ENCODE measurements around the gene SFTPA1. TPM values are rescaled to one million over a fixed set of nuclear protein-coding genes. Genes with fewer than 3 reads are reported as not detected.
"Not testable (repeated sequence)": the region's sequence is repeated elsewhere in the genome, so short reads cannot be mapped to it uniquely, and the experiment has no call there.

SFTPA1 gene
- total and polyA plus RNA-seq, 10 of the 15 experiments (the other 5 are each of a cell fraction or from before 2014, with no cell fraction given): 3.7 TPM; not detected in 9

GRCh38 chr10:79663287-79663686, 52.5 kb downstream of the SFTPA1 start:
- FAIRE-seq; H3K4me3 ChIP-seq; H3K27ac ChIP-seq (ENCODE audit: control insufficient read depth, insufficient read depth); H3K4me2 ChIP-seq (ENCODE audit: control insufficient read depth, insufficient read depth); POLR2A ChIA-PET; H3K79me2 ChIP-seq (ENCODE audit: control insufficient read depth, insufficient read depth, low read length); ATAC-seq; H3K4me1 ChIP-seq (ENCODE audit: control insufficient read depth, insufficient read depth, low read length); DNase-seq (ENCODE audit: low read depth, low spot score); intact Hi-C loops (cut with micrococcal nuclease; ENCODE audit: unreplicated experiment); CTCF ChIA-PET; H2AFZ ChIP-seq (ENCODE audit: control insufficient read depth, low read depth, low read length); SMC1A ChIA-PET (ENCODE audit: uncharacterized antibody, unreplicated experiment); H3K9ac ChIP-seq (ENCODE audit: control insufficient read depth, insufficient read depth, low read length); BruUV-seq (replicated peaks); H4K20me1 ChIP-seq (ENCODE audit: control insufficient read depth, insufficient read depth); H3K27me3 ChIP-seq (replicated peaks in 1 of 2; ENCODE audit: control insufficient read depth in 2 of 2, insufficient read depth in 2 of 2, low read length in 1 of 2); RAD21 ChIA-PET (ENCODE audit: unreplicated experiment); H3K9me3 ChIP-seq (replicated peaks; ENCODE audit: control insufficient read depth, insufficient read depth, low read length); H3K36me3 ChIP-seq (ENCODE audit: control insufficient read depth in 2 of 2, insufficient read depth in 2 of 2, low read length in 1 of 2); in situ Hi-C loops (cut with MboI): not testable (repeated sequence)

GRCh38 chr10:79664686-79665085, 53.9 kb downstream of the SFTPA1 start:
- FAIRE-seq; in situ Hi-C loops (cut with MboI); H3K4me3 ChIP-seq; H3K9ac ChIP-seq (ENCODE audit: control insufficient read depth, insufficient read depth, low read length); H3K79me2 ChIP-seq (ENCODE audit: control insufficient read depth, insufficient read depth, low read length); H4K20me1 ChIP-seq (ENCODE audit: control insufficient read depth, insufficient read depth); H3K9me3 ChIP-seq (replicated peaks; ENCODE audit: control insufficient read depth, insufficient read depth, low read length); RAD21 ChIA-PET (ENCODE audit: unreplicated experiment); POLR2A ChIA-PET; H3K4me2 ChIP-seq (ENCODE audit: control insufficient read depth, insufficient read depth); H3K36me3 ChIP-seq (ENCODE audit: control insufficient read depth in 2 of 2, insufficient read depth in 2 of 2, low read length in 1 of 2); SMC1A ChIA-PET (ENCODE audit: uncharacterized antibody, unreplicated experiment); DNase-seq (ENCODE audit: low read depth, low spot score); ATAC-seq; H2AFZ ChIP-seq (ENCODE audit: control insufficient read depth, low read depth, low read length); intact Hi-C loops (cut with micrococcal nuclease; ENCODE audit: unreplicated experiment); H3K27ac ChIP-seq (ENCODE audit: control insufficient read depth, insufficient read depth); BruUV-seq (replicated peaks); H3K4me1 ChIP-seq (ENCODE audit: control insufficient read depth, insufficient read depth, low read length); H3K27me3 ChIP-seq (replicated peaks in 1 of 2; ENCODE audit: control insufficient read depth in 2 of 2, insufficient read depth in 2 of 2, low read length in 1 of 2); CTCF ChIA-PET: not testable (repeated sequence)
- WGBS (ENCODE audit: insufficient coverage, insufficient replicate concordance, low lambda C conversion rate, missing lambda C conversion rate): 41% methylated on average over 4 of the region's 4 CpGs

Other genes starting within 250 kb of the SFTPA1 start
- not detected in 2 replicates for gene ZCCHC24, start 165.3 kb upstream of the SFTPA1 start, total RNA-seq (2014; rRNA removed)
- 0.04 and 0.05 TPM in 2 replicates for gene ZCCHC24, start 165.3 kb upstream of the SFTPA1 start, total RNA-seq (2014; rRNA removed; fragmentation: Illumina TruSeq; extraction: Trizol)
- gene ZCCHC24, start 165.3 kb upstream of the SFTPA1 start, total RNA-seq (2021): 0.24 and 0.62 TPM in 2 replicates
- 0.16 and 0.34 TPM in 2 replicates for gene ZCCHC24, start 165.3 kb upstream of the SFTPA1 start, polyA plus RNA-seq (2011; rRNA removed)
- 0.03 and 0.04 TPM in 2 replicates for gene ZCCHC24, start 165.3 kb upstream of the SFTPA1 start, polyA plus RNA-seq (2014; fragmentation: Illumina TruSeq; extraction: Trizol)
- gene ZCCHC24, start 165.3 kb upstream of the SFTPA1 start, polyA plus RNA-seq (2014; fragmentation: Nextera tagmentation; extraction: Ambion mirVana): under 1 TPM in 1 of 2 experiments, not detected in 1; 0.02 TPM
- 0.04 TPM in 2 replicates for gene ZCCHC24, start 165.3 kb upstream of the SFTPA1 start, polyA plus RNA-seq (2014; rRNA removed)
- not detected for gene ZCCHC24, start 165.3 kb upstream of the SFTPA1 start, polyA plus RNA-seq (2016; fragmentation: Nextera tagmentation; extraction: Ambion mirVana)
- gene EIF5AL1, start 98.4 kb upstream of the SFTPA1 start, total RNA-seq (2014; rRNA removed): 0.45 and 0.71 TPM in 2 replicates
- 0.09 and 0.22 TPM in 2 replicates for gene EIF5AL1, start 98.4 kb upstream of the SFTPA1 start, total RNA-seq (2014; rRNA removed; fragmentation: Illumina TruSeq; extraction: Trizol)
- 0.08 and 0.26 TPM in 2 replicates for gene EIF5AL1, start 98.4 kb upstream of the SFTPA1 start, total RNA-seq (2021)
- gene EIF5AL1, start 98.4 kb upstream of the SFTPA1 start, polyA plus RNA-seq (2011; rRNA removed): 1.2 and 1.3 TPM in 2 replicates
- gene EIF5AL1, start 98.4 kb upstream of the SFTPA1 start, polyA plus RNA-seq (2014; fragmentation: Illumina TruSeq; extraction: Trizol): 1.7 and 3.3 TPM in 2 replicates
- gene EIF5AL1, start 98.4 kb upstream of the SFTPA1 start, polyA plus RNA-seq (2014; fragmentation: Nextera tagmentation; extraction: Ambion mirVana): under 1 TPM in 1 of 2 experiments, not detected in 1; 0.02 TPM
- 0.29 and 0.46 TPM in 2 replicates for gene EIF5AL1, start 98.4 kb upstream of the SFTPA1 start, polyA plus RNA-seq (2014; rRNA removed)
- 1 to 10 TPM; 6.5 to 8.3 TPM for gene EIF5AL1, start 98.4 kb upstream of the SFTPA1 start, polyA plus RNA-seq (2016; fragmentation: Nextera tagmentation; extraction: Ambion mirVana)
- gene SFTPA2, start 50.5 kb upstream of the SFTPA1 start, total RNA-seq (2014; rRNA removed): not detected in 2 replicates
- gene SFTPA2, start 50.5 kb upstream of the SFTPA1 start, total RNA-seq (2014; rRNA removed; fragmentation: Illumina TruSeq; extraction: Trizol): not detected in 2 replicates
- gene SFTPA2, start 50.5 kb upstream of the SFTPA1 start, total RNA-seq (2021): 3.4 and 4.2 TPM in 2 replicates
- gene SFTPA2, start 50.5 kb upstream of the SFTPA1 start, polyA plus RNA-seq (2011; rRNA removed): 0.03 TPM in 1 of 2 replicates, not detected in the other
- gene SFTPA2, start 50.5 kb upstream of the SFTPA1 start, polyA plus RNA-seq (2014; fragmentation: Illumina TruSeq; extraction: Trizol): not detected in 2 replicates
- gene SFTPA2, start 50.5 kb upstream of the SFTPA1 start, polyA plus RNA-seq (2014; fragmentation: Nextera tagmentation; extraction: Ambion mirVana): not detected
- not detected in 2 replicates for gene SFTPA2, start 50.5 kb upstream of the SFTPA1 start, polyA plus RNA-seq (2014; rRNA removed)
- not detected for gene SFTPA2, start 50.5 kb upstream of the SFTPA1 start, polyA plus RNA-seq (2016; fragmentation: Nextera tagmentation; extraction: Ambion mirVana)
- gene NUTM2B, start 92.3 kb downstream of the SFTPA1 start, total RNA-seq (2014; rRNA removed): 0.22 and 0.28 TPM in 2 replicates
- gene NUTM2B, start 92.3 kb downstream of the SFTPA1 start, total RNA-seq (2014; rRNA removed; fragmentation: Illumina TruSeq; extraction: Trizol): 0.09 TPM in 1 of 2 replicates, not detected in the other
- gene NUTM2B, start 92.3 kb downstream of the SFTPA1 start, total RNA-seq (2021): not detected in 2 replicates
- not detected in 2 replicates for gene NUTM2B, start 92.3 kb downstream of the SFTPA1 start, polyA plus RNA-seq (2011; rRNA removed)
- 0.06 TPM in 1 of 2 replicates, not detected in the other for gene NUTM2B, start 92.3 kb downstream of the SFTPA1 start, polyA plus RNA-seq (2014; fragmentation: Illumina TruSeq; extraction: Trizol)
- not detected for gene NUTM2B, start 92.3 kb downstream of the SFTPA1 start, polyA plus RNA-seq (2014; fragmentation: Nextera tagmentation; extraction: Ambion mirVana)
- 0.17 and 0.51 TPM in 2 replicates for gene NUTM2B, start 92.3 kb downstream of the SFTPA1 start, polyA plus RNA-seq (2014; rRNA removed)
- not detected for gene NUTM2B, start 92.3 kb downstream of the SFTPA1 start, polyA plus RNA-seq (2016; fragmentation: Nextera tagmentation; extraction: Ambion mirVana)
- gene NUTM2E, start 215.8 kb downstream of the SFTPA1 start, total RNA-seq (2014; rRNA removed): 0.44 and 0.73 TPM in 2 replicates
- gene NUTM2E, start 215.8 kb downstream of the SFTPA1 start, total RNA-seq (2014; rRNA removed; fragmentation: Illumina TruSeq; extraction: Trizol): 0.27 and 0.32 TPM in 2 replicates
- 0.58 and 0.90 TPM in 2 replicates for gene NUTM2E, start 215.8 kb downstream of the SFTPA1 start, total RNA-seq (2021)
- gene NUTM2E, start 215.8 kb downstream of the SFTPA1 start, polyA plus RNA-seq (2011; rRNA removed): 0.19 and 0.24 TPM in 2 replicates
- 0.05 and 0.26 TPM in 2 replicates for gene NUTM2E, start 215.8 kb downstream of the SFTPA1 start, polyA plus RNA-seq (2014; fragmentation: Illumina TruSeq; extraction: Trizol)
- not detected for gene NUTM2E, start 215.8 kb downstream of the SFTPA1 start, polyA plus RNA-seq (2014; fragmentation: Nextera tagmentation; extraction: Ambion mirVana)
- gene NUTM2E, start 215.8 kb downstream of the SFTPA1 start, polyA plus RNA-seq (2014; rRNA removed): 0.22 and 0.53 TPM in 2 replicates
- under 1 TPM in 1 of 2 experiments, not detected in 1; 0.07 TPM for gene NUTM2E, start 215.8 kb downstream of the SFTPA1 start, polyA plus RNA-seq (2016; fragmentation: Nextera tagmentation; extraction: Ambion mirVana)